Measurements from ENCODE around the gene FSTL5. TPM values are rescaled to one million over a fixed set of nuclear protein-coding genes. Genes with fewer than 3 reads are reported as not detected.

Gene FSTL5
- total and polyA plus RNA-seq, 2 of the 8 experiments (the other 6 are each of a cell fraction or from before 2014, with no cell fraction given) = 0.09 to 0.32 TPM

- no peak overlapping the region for H2BK15ac ChIP-seq (ENCODE audit: low read length)
- H3K4me3 ChIP-seq (ENCODE audit: extremely low read depth in 1 of 4, insufficient read depth in 2 of 4, low read depth in 3 of 4, low read length in 4 of 4) = no peak overlapping the region
- no peaks in the 10 kb centered on the region for H3K23me2 ChIP-seq (ENCODE audit: low read depth, low read length)
- H2BK120ac ChIP-seq (replicated peaks; ENCODE audit: low read depth, low read length) = no peak overlapping the region
- H2BK12ac ChIP-seq (ENCODE audit: low read depth, low read length) = no peak overlapping the region
- FAIRE-seq (no peak), DNase-seq (ENCODE audit: low read depth in 1 of 2, low spot score in 2 of 2) (no peak)
- no peak overlapping the region for H2BK20ac ChIP-seq (ENCODE audit: low read length)
- CTCF ChIA-PET (ENCODE audit: partially characterized antibody) = interaction anchor here (0.7 kb wide), 1 partner anchor 20 kb away, joined by 4 read pairs; no protein-coding TSS in a partner anchor
- H3K9ac ChIP-seq (replicated peaks in 1 of 4; ENCODE audit: extremely low read depth in 1 of 4, low read depth in 3 of 4, low read length in 3 of 4) = no peak overlapping the region
- H3K14ac ChIP-seq (ENCODE audit: insufficient read length) = no peak overlapping the region
- no peak overlapping the region for H3K4me2 ChIP-seq (ENCODE audit: insufficient read depth in 1 of 2, low read depth in 2 of 2, low read length in 2 of 2)
- H3K9me3 ChIP-seq (ENCODE audit: insufficient read depth in 2 of 2, low read depth in 1 of 2, low read length in 1 of 2) = no peaks in the 10 kb centered on the region
- no peak overlapping the region; the same call in 1 of the 2 replicates for H2AFZ ChIP-seq (ENCODE audit: low read length)
- 86% methylated on average over 13 of the region's 13 CpGs; no CpG with 5 or more reads in 1 of the 2 experiments for WGBS, 2 experiments (ENCODE audit: extremely low coverage in 1 of 2, insufficient coverage in 1 of 2, insufficient read length in 1 of 2, insufficient replicate concordance in 2 of 2, low coverage in 1 of 2, low lambda C conversion rate in 2 of 2, missing lambda C conversion rate in 1 of 2)
- H2BK5ac ChIP-seq (ENCODE audit: low read depth, low read length) = no peak overlapping the region
- H3K56ac ChIP-seq (replicated peaks; ENCODE audit: insufficient read length, low read depth, low read length) = no peak overlapping the region
- no peak overlapping the region for H3K4ac ChIP-seq (replicated peaks; ENCODE audit: insufficient read length, low read depth, low read length)
- no peak overlapping the region for H4K8ac ChIP-seq (ENCODE audit: extremely low read depth, insufficient read depth, low read length)
- H3K36me3 ChIP-seq (ENCODE audit: control insufficient read depth in 2 of 4, insufficient read depth in 4 of 4, low read length in 3 of 4) = no peaks in the 10 kb centered on the region
- no peak overlapping the region for H4K5ac ChIP-seq (ENCODE audit: insufficient read length, low read depth, low read length)
- no peak overlapping the region for H2AK5ac ChIP-seq (ENCODE audit: low read depth, low read length)
- TF ChIP-seq NRF1 (IDR thresholded peaks at IDR 0.05; ENCODE audit: low read depth, low read length) (no peak), RFX5 (IDR thresholded peaks at IDR 0.05; ENCODE audit: borderline replicate concordance, low read depth, low read length) (no peak), SIRT6 (IDR thresholded peaks at IDR 0.05; ENCODE audit: low read length) (no peak), SP2 (IDR thresholded peaks at IDR 0.05; ENCODE audit: low read length) (no peak), GABPA (IDR thresholded peaks at IDR 0.05; ENCODE audit: borderline replicate concordance, insufficient read depth, low read length) (no peak), PHF8 (conservative IDR thresholded peaks at IDR 0.05; ENCODE audit: low read depth, low read length) (no peak), SRF (IDR thresholded peaks at IDR 0.05; ENCODE audit: low read depth, low read length) (no peak), CHD1 (IDR thresholded peaks at IDR 0.05; ENCODE audit: low read depth, low read length) (no peak), BRCA1 (IDR thresholded peaks at IDR 0.05; ENCODE audit: low read depth, low read length) (no peak)
- TF ChIP-seq, protein P1, sequence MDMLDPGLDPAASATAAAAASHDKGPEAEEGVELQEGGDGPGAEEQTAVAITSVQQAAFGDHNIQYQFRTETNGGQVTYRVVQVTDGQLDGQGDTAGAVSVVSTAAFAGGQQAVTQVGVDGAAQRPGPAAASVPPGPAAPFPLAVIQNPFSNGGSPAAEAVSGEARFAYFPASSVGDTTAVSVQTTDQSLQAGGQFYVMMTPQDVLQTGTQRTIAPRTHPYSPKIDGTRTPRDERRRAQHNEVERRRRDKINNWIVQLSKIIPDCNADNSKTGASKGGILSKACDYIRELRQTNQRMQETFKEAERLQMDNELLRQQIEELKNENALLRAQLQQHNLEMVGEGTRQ (IDR thresholded peaks at IDR 0.05; ENCODE audit: low read length) = no peak
- TF ChIP-seq, protein P2, sequence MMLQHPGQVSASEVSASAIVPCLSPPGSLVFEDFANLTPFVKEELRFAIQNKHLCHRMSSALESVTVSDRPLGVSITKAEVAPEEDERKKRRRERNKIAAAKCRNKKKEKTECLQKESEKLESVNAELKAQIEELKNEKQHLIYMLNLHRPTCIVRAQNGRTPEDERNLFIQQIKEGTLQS (IDR thresholded peaks at IDR 0.05; ENCODE audit: insufficient read depth, low read depth, low read length) = no peak
- no peak overlapping the region for H3K23ac ChIP-seq (ENCODE audit: insufficient read length)
- no peak overlapping the region for H4K91ac ChIP-seq (replicated peaks; ENCODE audit: insufficient read length, low read length)
- H3K79me1 ChIP-seq (ENCODE audit: low read depth, low read length) = no peaks in the 10 kb centered on the region
- H3K27ac ChIP-seq (ENCODE audit: low read depth, low read length) = no peak overlapping the region
- POLR2A ChIA-PET (ENCODE audit: partially characterized antibody) = no interaction called here
- no peaks in the 10 kb centered on the region for H3K79me2 ChIP-seq (ENCODE audit: control insufficient read depth in 1 of 2, insufficient read depth in 2 of 2, low read length in 2 of 2)
- no peaks in the 10 kb centered on the region for H3K27me3 ChIP-seq (replicated peaks in 1 of 4; ENCODE audit: control insufficient read depth in 3 of 4, extremely low read depth in 1 of 4, insufficient read depth in 3 of 4, low read length in 3 of 4)
- H3K4me1 ChIP-seq (replicated peaks in 1 of 4; ENCODE audit: control insufficient read depth in 3 of 4, insufficient read depth in 4 of 4, low read length in 3 of 4) = no peaks in the 10 kb centered on the region
- H4K20me1 ChIP-seq (replicated peaks in 1 of 2; ENCODE audit: control insufficient read depth in 1 of 2, insufficient read depth in 2 of 2, low read length in 2 of 2) = no peaks in the 10 kb centered on the region
- H3K18ac ChIP-seq (ENCODE audit: extremely low read depth, low read length) = no peak overlapping the region
Observed at GRCh38 chr4:161791796-161792556, 371.8 kb downstream of the FSTL5 start.

Measured in H1 (cell line).